HAP-1 (cell line): ENCODE measurements around the gene P4HA1.
"Not testable (repeated sequence)": the region's sequence is repeated elsewhere in the genome, so short reads cannot be mapped to it uniquely, and the experiment has no call there.

Experiments
- DNase-seq, 2 experiments: peaks; one replicate each; pipeline ENCODE4 v3.0.0-alpha.2; 2016 to 2020; ENCODE audit warnings: low spot score in 2 of 2
- H3K27me3 ChIP-seq: fragments of 250-450 bp; sonication (Bioruptor Pico); 2 replicates; pipeline ENCODE4 v1.5.1; 2020; ENCODE audit warnings: low read depth, mild to moderate bottlenecking, moderate library complexity
- H3K36me3 ChIP-seq: fragments of 250-450 bp; sonication (Bioruptor Pico); replicated peaks from 2 replicates; pipeline ENCODE4 v1.5.1; 2020; ENCODE audit warnings: mild to moderate bottlenecking
- H3K4me1 ChIP-seq: fragments of 250-450 bp; sonication (Bioruptor Pico); 2 replicates; pipeline ENCODE4 v1.5.1; 2020; ENCODE audit warnings: mild to moderate bottlenecking
- H3K4me3 ChIP-seq: fragments of 250-450 bp; sonication (Bioruptor Pico); 2 replicates; pipeline ENCODE4 v1.5.1; 2020; ENCODE audit warnings: mild to moderate bottlenecking, moderate library complexity
- H3K9me3 ChIP-seq: fragments of 250-450 bp; sonication (Bioruptor Pico); 2 replicates; pipeline ENCODE4 v1.5.1; 2020; ENCODE audit warnings: mild to moderate bottlenecking, moderate library complexity
- in situ Hi-C: fragments of 300-500 bp; cut with MboI; formaldehyde crosslinking; loops from 3 replicates; pipeline ENCODE4 v1.14.3; 2020; ENCODE audit warnings: low sequenced_read_pairs, inconsistent platforms, mixed read lengths

P4HA1 gene

GRCh38 chr10:73017955-73018480, 78.6 kb downstream of the P4HA1 start:
- Histone ChIP-seq H3K36me3 (peaks cover 7% of the 10 kb centered on the region; the same call in 1 of the 2 replicates), H3K27me3 (no peaks in the 10 kb centered on the region)
- in situ Hi-C loops = no loop called here

GRCh38 chr10:73015779-73016178, 80.9 kb downstream of the P4HA1 start:
- Histone ChIP-seq H3K9me3 (no peaks in the 10 kb centered on the region), H3K4me3 (no peak overlapping the region), H3K4me1 (no peaks in the 10 kb centered on the region), H3K36me3 (peaks cover 7% of the 10 kb centered on the region; the same call in 1 of the 2 replicates), H3K27me3 (no peaks in the 10 kb centered on the region)
- in situ Hi-C loops = no loop called here
- no peak for DNase-seq

More at GRCh38 chr10:73017955-73018480, 78.6 kb downstream of the P4HA1 start:
- Histone ChIP-seq H3K4me3 (no peak overlapping the region), H3K4me1 (no peaks in the 10 kb centered on the region), H3K9me3 (no peaks in the 10 kb centered on the region)
- DNase-seq = no peak

GRCh38 chr10:73003822-73004221, 92.8 kb downstream of the P4HA1 start:
- DNase-seq = no peak
- no peak overlapping the region for H3K4me3 ChIP-seq
- H3K36me3 ChIP-seq = no peaks in the 10 kb centered on the region
- in situ Hi-C loops = no loop called here
- H3K4me1 ChIP-seq = no peaks in the 10 kb centered on the region; the same call in 1 of the 2 replicates
- no peaks in the 10 kb centered on the region for H3K27me3 ChIP-seq
- no peaks in the 10 kb centered on the region for H3K9me3 ChIP-seq

DNA sequence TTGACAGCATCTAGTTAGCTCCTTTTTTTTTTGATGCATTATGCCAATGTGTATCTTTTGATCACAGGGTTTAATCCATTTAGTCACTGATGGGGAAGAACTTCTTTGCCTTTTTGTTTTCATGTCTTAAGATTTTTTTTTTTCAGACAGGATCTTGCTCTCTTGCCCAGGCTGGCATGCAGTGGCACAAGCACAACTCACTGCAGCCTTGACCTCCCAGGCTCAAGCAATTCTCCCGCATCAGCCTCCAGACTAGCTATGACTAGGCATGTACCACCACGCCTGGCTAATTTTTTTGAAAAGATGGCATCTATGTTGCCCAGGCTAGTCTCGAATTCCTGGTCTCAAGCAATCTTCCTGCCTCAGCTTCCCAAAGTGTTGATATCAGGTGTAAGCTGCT, 95.7 kb downstream of the P4HA1 start:
- Histone ChIP-seq H3K36me3 (no peaks in the 10 kb centered on the region), H3K27me3 (no peaks in the 10 kb centered on the region), H3K4me3 (no peak overlapping the region), H3K9me3 (no peaks in the 10 kb centered on the region), H3K4me1 (no peaks in the 10 kb centered on the region; the same call in 1 of the 2 replicates)
- in situ Hi-C loops = no loop called here
- no peak for DNase-seq

DNA sequence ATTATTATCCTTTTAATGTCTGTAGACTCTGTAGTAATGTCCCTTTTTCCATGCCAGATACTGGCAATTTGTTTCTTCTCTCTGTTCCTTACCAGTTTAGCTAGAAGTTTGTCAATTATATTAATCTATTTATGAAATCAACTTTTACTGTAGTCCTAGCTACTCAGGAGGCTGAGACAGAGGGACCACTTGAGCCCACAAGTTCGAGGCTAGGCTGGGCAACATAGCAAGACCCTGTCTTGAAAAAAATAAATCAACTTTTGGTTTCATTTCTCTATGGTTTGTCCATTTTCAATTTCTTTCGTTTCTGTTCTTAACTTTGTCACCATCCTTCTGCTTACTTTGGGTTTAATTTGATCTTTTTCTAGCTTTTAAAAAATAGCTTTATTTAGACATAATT, 99.6 kb downstream of the P4HA1 start:
- no peak overlapping the region for H3K4me3 ChIP-seq
- no peaks in the 10 kb centered on the region for H3K9me3 ChIP-seq
- no peaks in the 10 kb centered on the region; the same call in 1 of the 2 replicates for H3K4me1 ChIP-seq
- H3K27me3 ChIP-seq = no peaks in the 10 kb centered on the region
- DNase-seq = no peak
- in situ Hi-C loops = no loop called here
- no peaks in the 10 kb centered on the region for H3K36me3 ChIP-seq

DNA sequence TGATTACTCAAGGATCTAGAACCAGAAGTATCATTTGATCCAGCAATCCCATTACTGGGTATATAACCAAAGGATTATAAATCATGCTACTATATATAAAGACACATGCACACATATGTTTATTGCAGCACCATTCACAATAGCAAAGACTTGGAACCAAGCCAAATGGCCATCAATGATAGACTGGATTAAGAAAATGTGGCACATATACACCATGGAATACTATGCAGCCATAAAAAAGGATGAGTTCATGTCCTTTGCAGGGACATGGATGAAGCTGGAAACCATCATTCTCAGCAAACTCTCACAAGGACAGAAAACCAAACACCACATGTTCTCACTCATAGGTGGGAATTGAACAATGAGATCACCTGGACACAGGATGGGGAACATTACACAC, 101.2 kb downstream of the P4HA1 start:
- H3K36me3 ChIP-seq, H3K27me3 ChIP-seq, H3K4me3 ChIP-seq, DNase-seq, H3K9me3 ChIP-seq, in situ Hi-C loops, H3K4me1 ChIP-seq: not testable (repeated sequence)

DNA sequence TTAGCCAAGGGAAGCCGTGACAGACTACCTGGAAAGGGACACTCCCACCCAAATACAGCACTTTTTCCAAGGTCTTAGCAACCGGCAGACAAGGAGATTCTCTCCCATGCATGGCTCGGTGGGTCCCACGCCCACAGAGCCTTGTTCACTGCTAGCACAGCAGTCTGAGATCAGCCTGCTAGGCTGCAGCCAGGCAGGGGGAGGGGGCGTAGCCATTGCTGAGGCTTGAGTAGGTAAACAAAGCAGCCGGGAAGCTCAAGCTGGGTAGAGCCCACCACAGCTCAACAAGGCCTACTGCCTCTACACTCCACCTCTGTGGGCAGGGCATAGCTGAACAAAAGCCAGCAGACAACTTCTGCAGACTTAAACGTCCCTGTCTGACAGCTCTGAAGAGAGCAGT, 106.9 kb downstream of the P4HA1 start:
- H3K9me3 ChIP-seq, H3K4me3 ChIP-seq, H3K27me3 ChIP-seq, H3K4me1 ChIP-seq, in situ Hi-C loops, DNase-seq, H3K36me3 ChIP-seq: not testable (repeated sequence)

DNA sequence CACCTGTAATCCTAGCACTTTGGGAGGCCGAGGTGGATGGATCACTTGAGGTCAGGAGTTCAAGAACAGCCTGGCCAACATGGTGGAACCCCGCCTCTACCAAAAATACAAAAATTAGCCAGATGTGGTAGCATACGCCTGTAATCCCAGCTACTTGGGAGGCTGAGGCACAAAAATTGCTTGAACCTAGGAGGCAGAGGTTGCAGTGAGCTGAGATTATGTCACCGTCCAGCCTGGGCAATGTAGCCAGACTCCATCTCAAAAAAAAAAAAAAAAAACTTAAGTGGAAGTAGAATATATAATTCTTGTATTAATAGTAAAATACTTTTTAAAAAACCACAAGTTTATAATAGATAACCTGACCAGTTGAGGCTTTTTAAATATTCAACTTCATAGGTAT, 112.0 kb downstream of the P4HA1 start:
- DNase-seq, H3K4me3 ChIP-seq, in situ Hi-C loops, H3K9me3 ChIP-seq, H3K4me1 ChIP-seq, H3K27me3 ChIP-seq, H3K36me3 ChIP-seq: not testable (repeated sequence)

- peaks cover 2% of the 10 kb centered on the region for H3K9me3 ChIP-seq
- DNase-seq = no peak
- no peaks in the 10 kb centered on the region for H3K4me1 ChIP-seq
- in situ Hi-C loops = no loop called here
- H3K4me3 ChIP-seq = no peak overlapping the region
- H3K27me3 ChIP-seq = no peaks in the 10 kb centered on the region
- no peaks in the 10 kb centered on the region for H3K36me3 ChIP-seq
Measured at GRCh38 chr10:72981882-72982529, 114.7 kb downstream of the P4HA1 start.

GRCh38 chr10:72981028-72981881, 115.4 kb downstream of the P4HA1 start:
- no peaks in the 10 kb centered on the region for H3K4me1 ChIP-seq
- in situ Hi-C loops = no loop called here
- DNase-seq = no peak
- no peak overlapping the region for H3K4me3 ChIP-seq
- H3K36me3 ChIP-seq = no peaks in the 10 kb centered on the region
- H3K27me3 ChIP-seq = no peaks in the 10 kb centered on the region
- peaks cover 2% of the 10 kb centered on the region for H3K9me3 ChIP-seq

DNA sequence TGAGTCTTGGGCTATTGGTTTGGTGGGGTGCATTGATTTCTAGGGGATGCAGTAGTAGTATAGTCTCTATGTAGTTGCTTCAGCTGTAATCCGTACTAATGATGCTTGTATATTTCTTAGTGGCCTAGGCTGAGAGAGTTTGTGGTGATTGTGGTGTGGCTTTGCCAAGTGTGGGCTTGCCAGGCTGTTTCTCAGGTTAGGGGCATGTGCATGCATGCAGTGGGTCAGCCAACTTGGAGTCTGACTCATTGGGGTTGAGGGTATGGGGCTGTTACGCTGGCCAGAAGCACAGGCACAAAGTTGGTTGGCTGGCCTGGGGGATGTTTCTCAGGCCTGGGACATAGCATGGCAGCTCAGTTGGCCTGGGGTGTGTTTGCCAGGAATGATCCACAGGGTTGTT, 116.3 kb downstream of the P4HA1 start:
- in situ Hi-C loops = no loop called here
- no peak for DNase-seq
- no peaks in the 10 kb centered on the region for H3K36me3 ChIP-seq
- peaks cover 2% of the 10 kb centered on the region for H3K9me3 ChIP-seq
- no peaks in the 10 kb centered on the region for H3K4me1 ChIP-seq
- H3K4me3 ChIP-seq = no peak overlapping the region
- H3K27me3 ChIP-seq = no peaks in the 10 kb centered on the region

- Histone ChIP-seq H3K36me3 (no peaks in the 10 kb centered on the region), H3K9me3 (peaks cover 2% of the 10 kb centered on the region), H3K4me1 (no peaks in the 10 kb centered on the region), H3K27me3 (no peaks in the 10 kb centered on the region), H3K4me3 (no peak overlapping the region)
- DNase-seq = no peak
- in situ Hi-C loops = no loop called here
Measured at GRCh38 chr10:72979709-72980108, 117.0 kb downstream of the P4HA1 start.

GRCh38 chr10:72976886-72977285, 119.8 kb downstream of the P4HA1 start:
- Histone ChIP-seq H3K4me3 (no peak overlapping the region), H3K9me3 (peaks cover 2% of the 10 kb centered on the region), H3K36me3 (no peaks in the 10 kb centered on the region), H3K4me1 (no peaks in the 10 kb centered on the region), H3K27me3 (no peaks in the 10 kb centered on the region)
- in situ Hi-C loops = no loop called here
- no peak for DNase-seq
